GM21576 (cell line): ENCODE measurements around the gene OR2K2.
"Not testable (repeated sequence)": the region's sequence is repeated elsewhere in the genome, so short reads cannot be mapped to it uniquely, and the experiment has no call there.

Experiments used
- ATAC-seq: cut with Tn5 transposase; IDR thresholded peaks from one replicate; pipeline ENCODE4 v1.9.1; 2021; ENCODE audit warnings: mild to moderate bottlenecking, moderate library complexity; ENCODE audit not compliant: unreplicated experiment

The OR2K2 gene

GRCh38 chr9:111330124-111330523 is at the start of gene OR2K2:
TSS of gene OR2K2 (minus strand) at chr9:111330224. CDS start at chr9:111328433, 1,791 bp downstream.
- ATAC-seq = no peak

- ATAC-seq = no peak
Measured at GRCh38 chr9:111375817-111376564, 46.0 kb upstream of the OR2K2 start.

- ATAC-seq = no peak
Measured at GRCh38 chr9:111375062-111375461, 45.0 kb upstream of the OR2K2 start.

GRCh38 chr9:111372297-111372696 is 42.3 kb upstream of the OR2K2 start:
- ATAC-seq = no peak

- no peak for ATAC-seq
Measured at GRCh38 chr9:111366978-111367377, 37.0 kb upstream of the OR2K2 start.

- ATAC-seq = no peak
Measured at GRCh38 chr9:111362526-111362925, 32.5 kb upstream of the OR2K2 start.

- ATAC-seq = no peak
Measured at GRCh38 chr9:111360881-111361280, 30.9 kb upstream of the OR2K2 start.

- no peak for ATAC-seq
Measured at GRCh38 chr9:111356481-111357244, 26.6 kb upstream of the OR2K2 start.

GRCh38 chr9:111352545-111352944 is 22.5 kb upstream of the OR2K2 start:
- ATAC-seq = no peak

- no peak for ATAC-seq
Measured at GRCh38 chr9:111350556-111350955, 20.5 kb upstream of the OR2K2 start.

GRCh38 chr9:111349766-111350165 is 19.7 kb upstream of the OR2K2 start:
- no peak for ATAC-seq

GRCh38 chr9:111348821-111349271 is 18.8 kb upstream of the OR2K2 start:
- no peak for ATAC-seq

- ATAC-seq = not testable (repeated sequence)
Measured at GRCh38 chr9:111334318-111334863, 4.4 kb upstream of the OR2K2 start.

- ATAC-seq = no peak
Measured at GRCh38 chr9:111320631-111321030, 9.4 kb downstream of the OR2K2 start.

GRCh38 chr9:111316796-111317195 is 13.2 kb downstream of the OR2K2 start:
- ATAC-seq = no peak

- no peak for ATAC-seq
Measured at GRCh38 chr9:111305914-111306313, 24.1 kb downstream of the OR2K2 start.

- not testable (repeated sequence) for ATAC-seq
Measured at GRCh38 chr9:111304000-111304399, 26.0 kb downstream of the OR2K2 start.

GRCh38 chr9:111301195-111301594 is 28.8 kb downstream of the OR2K2 start:
- no peak for ATAC-seq

- no peak for ATAC-seq
Measured at GRCh38 chr9:111300140-111300735, 29.8 kb downstream of the OR2K2 start.

- ATAC-seq = not testable (repeated sequence)
Measured at GRCh38 chr9:111299599-111299966, 30.4 kb downstream of the OR2K2 start.
